HepG2 (cell line): ENCODE data around the gene CBFA2T2. TPM values are rescaled to one million over a fixed set of nuclear protein-coding genes. Genes with fewer than 3 reads are reported as not detected.

ENCODE experiments used
- ADNP ChIP-seq: sonication (generic); formaldehyde crosslinking; IDR thresholded peaks from 2 replicates; pipeline ENCODE4 v1.4.0; 2020; ENCODE audit warnings: missing genetic modification reagents
- CREB3 ChIP-seq: sonication (generic); formaldehyde crosslinking; IDR thresholded peaks from 2 replicates; pipeline ENCODE4 v1.5.0; 2020; ENCODE audit warnings: missing genetic modification reagents
- FOXM1 ChIP-seq: sonication (generic); formaldehyde crosslinking; IDR thresholded peaks from 2 replicates; pipeline ENCODE4 v1.5.0; 2020; ENCODE audit warnings: missing genetic modification reagents
- FOXO1 ChIP-seq: sonication (generic); formaldehyde crosslinking; IDR thresholded peaks from 2 replicates; pipeline ENCODE4 v1.4.0; 2020; ENCODE audit warnings: missing genetic modification reagents
- HMGA1 ChIP-seq: sonication (generic); formaldehyde crosslinking; conservative IDR thresholded peaks from 2 replicates; pipeline ENCODE4 v1.4.0; 2020; ENCODE audit warnings: missing genetic modification reagents
- KAT2B ChIP-seq: fragments of 150-350 bp; IDR thresholded peaks from 2 replicates; pipeline ENCODE4 v1.6.1; 2014; ENCODE audit warnings: low read depth, low read length, borderline replicate concordance
- KLF13 ChIP-seq: sonication (generic); formaldehyde crosslinking; IDR thresholded peaks from 2 replicates; pipeline ENCODE4 v1.4.0; 2020; ENCODE audit warnings: mild to moderate bottlenecking, missing genetic modification reagents
- KLF15 ChIP-seq: sonication (generic); formaldehyde crosslinking; IDR thresholded peaks from 2 replicates; pipeline ENCODE4 v1.8.1; 2023; ENCODE audit warnings: borderline replicate concordance, mild to moderate bottlenecking, inconsistent platforms, missing genetic modification reagents, mixed read lengths
- MAFF ChIP-seq: IDR thresholded peaks from 2 replicates; pipeline ENCODE4 v1.6.1; 2011; ENCODE audit warnings: low read depth, low read length, improper control_type of control experiment
- MED1 ChIP-seq: sonication (generic); formaldehyde crosslinking; IDR thresholded peaks from 2 replicates; pipeline ENCODE4 v1.4.0; 2020; ENCODE audit warnings: missing genetic modification reagents
- NFKB2 ChIP-seq: sonication (generic); formaldehyde crosslinking; IDR thresholded peaks from 2 replicates; pipeline ENCODE4 v1.4.0; 2020; ENCODE audit warnings: missing genetic modification reagents, borderline replicate concordance
- PATZ1 ChIP-seq: sonication (generic); formaldehyde crosslinking; IDR thresholded peaks from 2 replicates; pipeline ENCODE4 v1.4.0; 2020; ENCODE audit warnings: missing genetic modification reagents
- PAWR ChIP-seq: sonication (generic); formaldehyde crosslinking; IDR thresholded peaks from 2 replicates; pipeline ENCODE4 v1.4.0; 2020; ENCODE audit warnings: missing genetic modification reagents, mild to moderate bottlenecking, borderline replicate concordance
- PAX8 ChIP-seq: sonication (generic); formaldehyde crosslinking; IDR thresholded peaks from 2 replicates; pipeline ENCODE4 v1.8.0; 2022; ENCODE audit warnings: mild to moderate bottlenecking, missing genetic modification reagents, borderline replicate concordance
- PHF20 ChIP-seq: sonication (generic); formaldehyde crosslinking; IDR thresholded peaks from 2 replicates; pipeline ENCODE4 v1.5.0; 2020; ENCODE audit warnings: mild to moderate bottlenecking, missing genetic modification reagents
- SP4 ChIP-seq: sonication (generic); formaldehyde crosslinking; IDR thresholded peaks from 2 replicates; pipeline ENCODE4 v1.8.1; 2023; ENCODE audit warnings: mild to moderate bottlenecking, missing genetic modification reagents
- TGIF2 ChIP-seq: IDR thresholded peaks from 2 replicates; pipeline ENCODE4 v1.6.1; 2016; ENCODE audit warnings: control low read depth, missing compliant biosample characterization
- XRCC5 ChIP-seq: fragments of 200-400 bp; formaldehyde crosslinking; optimal IDR thresholded peaks from 2 replicates; pipeline ENCODE3; 2017; ENCODE audit warnings: mild to moderate bottlenecking, low read length
- ZBTB25 ChIP-seq: IDR thresholded peaks from 2 replicates; pipeline ENCODE4 v1.6.1; 2018; ENCODE audit warnings: missing genetic modification reagents
- ZBTB3 ChIP-seq: sonication (generic); formaldehyde crosslinking; IDR thresholded peaks from 2 replicates; pipeline ENCODE4 v1.4.0; 2020; ENCODE audit warnings: low read depth, mild to moderate bottlenecking, moderate library complexity, missing genetic modification reagents, borderline replicate concordance
- ZFP62 ChIP-seq: sonication (generic); formaldehyde crosslinking; IDR thresholded peaks from 2 replicates; pipeline ENCODE4 v1.4.0; 2020; ENCODE audit warnings: missing genetic modification reagents
- ZMYM2 ChIP-seq: sonication (generic); formaldehyde crosslinking; IDR thresholded peaks from 2 replicates; pipeline ENCODE4 v1.8.0; 2022; ENCODE audit warnings: mild to moderate bottlenecking, missing genetic modification reagents
- ZNF121 ChIP-seq: sonication (generic); formaldehyde crosslinking; IDR thresholded peaks from 2 replicates; pipeline ENCODE4 v1.5.0; 2020; ENCODE audit warnings: mild to moderate bottlenecking, missing genetic modification reagents
- ZNF224 ChIP-seq: sonication (generic); formaldehyde crosslinking; IDR thresholded peaks from 2 replicates; pipeline ENCODE4 v1.5.0; 2020; ENCODE audit warnings: mild to moderate bottlenecking, missing genetic modification reagents
- ZNF256 ChIP-seq: sonication (generic); formaldehyde crosslinking; conservative IDR thresholded peaks from 2 replicates; pipeline ENCODE4 v1.4.0; 2020; ENCODE audit warnings: missing genetic modification reagents
- ZNF354B ChIP-seq: sonication (generic); formaldehyde crosslinking; IDR thresholded peaks from 2 replicates; pipeline ENCODE4 v1.8.0; 2022; ENCODE audit warnings: mild to moderate bottlenecking, missing genetic modification reagents
- ZNF577 ChIP-seq: sonication (generic); formaldehyde crosslinking; IDR thresholded peaks from 2 replicates; pipeline ENCODE4 v1.4.0; 2020; ENCODE audit warnings: mild to moderate bottlenecking, low read depth, missing genetic modification reagents, borderline replicate concordance
- ZNF746 ChIP-seq: sonication (generic); formaldehyde crosslinking; IDR thresholded peaks from 2 replicates; pipeline ENCODE4 v1.8.0; 2022; ENCODE audit warnings: mild to moderate bottlenecking, missing genetic modification reagents
- polyA plus RNA-seq, 8 experiments: library from polyadenylated mRNA; depleted of rRNA in 3 of 8; stranded (reverse) in 7 of 8; unstranded in 1 of 8; fragments of >200 nt; fragmentation: Illumina TruSeq in 4 of 8; extraction: Trizol in 4 of 8; gene quantifications; 2 replicates each; pipeline versions ENCODE4 v1.2.1 to v1.2.3, GENCODE V29; 2011 to 2016; ENCODE audit warnings: low read depth in 4 of 8, missing spikeins in 1 of 8, mixed read lengths in 1 of 8; ENCODE audit not compliant: insufficient read depth in 1 of 8
- total RNA-seq, 5 experiments: library from RNA; depleted of rRNA; stranded (reverse); fragments of >200 nt; fragmentation: Illumina TruSeq; extraction: Trizol; gene quantifications; 2 replicates each; pipeline ENCODE4 v1.2.3, GENCODE V29; 2016; ENCODE audit warnings: low read depth in 1 of 5

The CBFA2T2 gene
- total and polyA plus RNA-seq, 2 of the 13 experiments (the other 11 are each of a cell fraction or from before 2014, with no cell fraction given), result 6.3 to 21.2 TPM

GRCh38 chr20:33490023-33490933 lies at the start of gene CBFA2T2 (continued):
- peak; percentile 63; the same call in 1 of the 2 replicates for TF ChIP-seq ZNF256 (CRISPR knock-in tag)
- peak; percentile 55; the same call in 1 of the 2 replicates for TF ChIP-seq ZMYM2 (CRISPR knock-in tag)
- TF ChIP-seq SP4 (CRISPR knock-in tag), result peak; percentile 72
- no peak for TF ChIP-seq ZNF224 (CRISPR knock-in tag)
- no peak for TF ChIP-seq HMGA1 (CRISPR knock-in tag)
- TF ChIP-seq ZNF354B, result peak; percentile 85; the same call in 1 of the 2 replicates
- no peak for TF ChIP-seq ZNF577
- TF ChIP-seq MAFF, result no peak; the same call in 1 of the 2 replicates
- no peak; the same call in 1 of the 2 replicates for TF ChIP-seq FOXO1 (CRISPR knock-in tag)
- TF ChIP-seq ZNF746, result peak; percentile 73
- TF ChIP-seq ZBTB3 (CRISPR knock-in tag), result no peak
- peak; percentile 87; the same call in 1 of the 2 replicates for TF ChIP-seq KLF13 (CRISPR knock-in tag)
- TF ChIP-seq ZBTB25 (CRISPR knock-in tag), result peak; percentile 74; the same call in 1 of the 2 replicates
- no peak for TF ChIP-seq PAWR (CRISPR knock-in tag)
- no peak for TF ChIP-seq XRCC5
- peak; percentile 69; the same call in 1 of the 2 replicates for TF ChIP-seq NFKB2 (CRISPR knock-in tag)
- TF ChIP-seq PHF20 (CRISPR knock-in tag), result no peak; the same call in 1 of the 2 replicates
- TF ChIP-seq MED1, result 0 out of 2 replicates have a peak, but pooled peaks have one; percentile 9
- TF ChIP-seq CREB3 (CRISPR knock-in tag), result no peak
- peak; percentile 39 for TF ChIP-seq PATZ1
- no peak for TF ChIP-seq KLF15 (CRISPR knock-in tag)
- no peak for TF ChIP-seq TGIF2 (CRISPR knock-in tag)
- peak; percentile 89 for TF ChIP-seq ADNP (CRISPR knock-in tag)
- TF ChIP-seq ZFP62 (CRISPR knock-in tag), result no peak
- TF ChIP-seq FOXM1 (CRISPR knock-in tag), result no peak
- peak; percentile 50; the same call in 1 of the 2 replicates for TF ChIP-seq PAX8 (CRISPR knock-in tag)
- no peak for TF ChIP-seq KAT2B
- 0 out of 2 replicates have a peak, but pooled peaks have one; percentile 5 for TF ChIP-seq ZNF121 (CRISPR knock-in tag)
